HG03378 (cell line): ENCODE measurements around the gene THEM5.

Experiments used
- ATAC-seq: cut with Tn5 transposase; IDR thresholded peaks from one replicate; pipeline ENCODE4 v1.9.1; 2021; ENCODE audit warnings: mild to moderate bottlenecking, moderate library complexity; ENCODE audit not compliant: unreplicated experiment

The THEM5 gene

DNA sequence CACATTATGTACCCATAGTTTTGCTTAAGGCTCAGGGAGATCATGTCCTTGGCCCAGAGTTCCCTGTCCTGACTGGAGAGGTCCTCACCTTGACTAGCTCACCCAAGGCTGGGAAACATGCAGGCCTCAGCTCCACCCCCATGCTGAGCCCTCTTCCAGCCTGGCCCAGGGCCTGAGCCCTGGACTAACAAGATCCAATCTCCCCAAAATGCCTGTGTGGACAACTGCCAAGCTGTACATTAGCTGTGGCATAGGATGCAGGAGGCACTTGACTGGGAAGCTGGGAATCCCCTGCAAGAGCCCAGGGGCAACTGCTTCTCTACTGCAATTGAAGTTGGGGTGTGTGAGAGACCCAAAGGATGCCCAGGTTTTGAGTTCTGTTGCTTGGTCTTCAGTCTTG, 50.3 kb downstream of the THEM5 start:
- ATAC-seq, result no peak

GRCh38 chr1:151802372-151802771, 51.1 kb downstream of the THEM5 start:
- ATAC-seq, result no peak

GRCh38 chr1:151801846-151802245, 51.7 kb downstream of the THEM5 start:
- no peak for ATAC-seq

GRCh38 chr1:151801310-151801820, 52.1 kb downstream of the THEM5 start:
- ATAC-seq, result no peak

DNA sequence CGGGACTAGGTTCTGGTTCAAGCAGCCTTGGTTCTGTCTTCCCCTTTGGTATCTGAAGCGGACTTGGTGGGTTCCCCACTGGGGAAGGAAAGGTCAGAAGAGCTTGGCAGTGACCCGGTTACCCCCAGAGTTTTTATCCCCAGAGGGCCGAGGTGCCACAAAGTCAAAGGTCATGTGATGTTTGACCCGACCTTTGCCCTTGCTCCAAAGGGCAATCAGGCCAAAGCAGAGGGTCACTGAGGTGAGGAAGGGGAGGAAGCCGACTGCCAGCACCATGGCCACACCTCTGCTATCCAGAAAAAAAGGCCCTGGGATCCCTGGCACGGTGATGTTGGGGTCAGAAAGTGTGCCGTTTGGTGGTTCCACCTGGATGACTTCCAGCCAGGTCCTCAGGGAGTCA, 52.7 kb downstream of the THEM5 start:
- ATAC-seq, result no peak

GRCh38 chr1:151799179-151800022, 54.1 kb downstream of the THEM5 start:
- ATAC-seq, result no peak

DNA sequence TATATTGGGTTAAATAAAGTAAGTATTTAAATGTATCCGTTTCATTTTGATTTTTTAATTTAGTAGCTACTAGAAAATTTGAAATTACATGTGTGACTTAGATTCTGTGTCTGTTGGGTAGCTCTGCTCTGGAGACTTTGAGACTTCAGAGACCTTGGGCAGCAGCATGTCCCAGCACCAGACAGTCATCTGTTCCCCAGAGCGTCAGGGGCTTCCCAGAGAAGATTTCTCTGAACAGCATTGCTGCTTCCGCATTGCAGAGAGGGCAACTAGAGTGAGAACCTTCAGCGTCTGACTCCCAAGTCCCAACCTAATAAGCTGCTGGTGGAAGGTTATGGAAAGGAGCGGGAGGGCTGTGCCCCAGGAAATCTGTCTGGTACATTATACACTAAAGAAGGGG, 54.9 kb downstream of the THEM5 start:
- no peak for ATAC-seq
